Thyroid gland (tissue), 4 donors: ENCODE results near the gene PAMR1.

Experiments
- CTCF ChIP-seq, 6 experiments: fragments of 200-600 bp in 3 of 6; fragments of 450-650 bp in 3 of 6; sonication (generic) in 3 of 6; IDR thresholded peaks; one replicate each; pipeline ENCODE4 v1.5.1; 2016 to 2019; ENCODE audit warnings: antibody characterized with exemption in 6 of 6, mild to moderate bottlenecking in 2 of 6, inconsistent platforms in 1 of 6, moderate library complexity in 1 of 6
- POLR2A ChIP-seq, 2 donors: fragments of 450-650 bp; IDR thresholded peaks; one replicate each; pipeline ENCODE4 v1.6.1; 2017; ENCODE audit warnings: antibody characterized with exemption in 2 of 2, mild to moderate bottlenecking in 2 of 2, moderate library complexity in 1 of 2

- no peak for TF ChIP-seq CTCF (IDR thresholded peaks at IDR 0.05)
- TF ChIP-seq POLR2A (IDR thresholded peaks at IDR 0.05), result no peak
These were observed 20.9 kb upstream of the PAMR1 start for GRCh38 chr11:35546317-35546716.
